NCI-H2107 (cell line): ENCODE measurements around the gene REN.

Experiments used
- DNase-seq: peaks from one replicate; lab custom pipeline; 2025; lab: John Stamatoyannopoulos, UW

The REN gene

DNA sequence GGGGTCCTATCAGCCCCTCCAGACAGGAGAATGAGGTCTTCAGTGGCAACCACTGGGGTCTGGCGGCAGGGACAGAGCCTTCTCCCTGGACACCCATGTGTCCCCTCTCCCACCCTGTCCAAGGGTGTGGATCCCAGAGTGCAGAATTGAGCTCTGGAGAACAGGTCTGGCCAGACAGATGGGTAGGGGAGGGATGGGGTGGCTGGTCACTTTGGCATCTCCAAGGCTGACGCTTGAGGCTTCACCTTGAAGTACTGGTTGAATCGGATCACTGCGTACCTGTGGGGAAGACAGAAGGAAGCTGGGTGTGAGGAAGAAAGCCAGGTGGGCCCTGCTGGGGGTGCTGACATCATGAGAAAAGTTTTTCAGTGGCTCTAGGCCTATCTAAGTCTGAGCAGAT lies 34.2 kb downstream of the REN start:
- DNase-seq = no peak

DNA sequence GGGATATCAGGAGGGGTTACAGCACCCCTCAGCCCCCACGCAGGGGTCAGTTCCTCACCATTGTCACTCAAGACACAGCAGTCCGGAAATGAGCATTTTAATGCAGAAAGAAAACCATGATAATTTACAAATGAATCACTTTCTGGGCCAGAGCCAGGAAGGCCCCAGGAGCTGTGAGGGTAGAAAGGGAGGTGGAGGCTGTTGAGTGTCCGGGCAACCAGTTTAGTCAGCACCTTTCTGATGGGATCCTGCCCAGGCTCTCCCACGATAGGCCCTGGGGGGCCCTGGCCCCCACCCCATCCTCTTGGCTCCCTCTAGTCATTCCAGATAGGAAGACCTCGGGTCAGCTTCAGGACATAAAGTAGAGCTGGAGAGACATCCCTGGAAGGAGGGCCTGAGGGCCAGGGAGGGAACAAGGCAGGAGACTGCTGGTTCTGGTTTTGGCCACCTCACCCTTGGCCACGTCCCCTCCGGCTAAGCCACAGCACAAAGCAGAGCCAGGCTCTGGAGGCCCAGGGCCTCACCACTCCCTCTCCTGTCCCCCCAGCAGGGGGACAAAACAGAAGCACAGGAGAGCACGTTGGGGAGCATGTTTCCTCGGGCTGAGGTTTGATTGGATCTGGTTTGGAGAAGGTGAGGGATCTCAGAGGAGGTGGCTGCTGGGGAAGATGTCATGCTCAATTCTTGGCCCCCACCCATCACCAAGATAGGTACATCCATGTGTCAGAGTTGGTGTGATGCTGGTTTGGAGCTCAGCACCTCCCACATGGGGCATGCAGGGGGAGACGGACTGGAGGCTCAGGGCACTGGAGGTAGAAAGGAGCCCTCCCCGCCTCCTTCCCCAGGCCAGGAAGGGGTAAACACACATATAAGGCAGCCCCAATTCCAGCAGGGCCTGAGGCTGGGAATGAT lies 34.9 kb downstream of the REN start:
- no peak for DNase-seq

DNA sequence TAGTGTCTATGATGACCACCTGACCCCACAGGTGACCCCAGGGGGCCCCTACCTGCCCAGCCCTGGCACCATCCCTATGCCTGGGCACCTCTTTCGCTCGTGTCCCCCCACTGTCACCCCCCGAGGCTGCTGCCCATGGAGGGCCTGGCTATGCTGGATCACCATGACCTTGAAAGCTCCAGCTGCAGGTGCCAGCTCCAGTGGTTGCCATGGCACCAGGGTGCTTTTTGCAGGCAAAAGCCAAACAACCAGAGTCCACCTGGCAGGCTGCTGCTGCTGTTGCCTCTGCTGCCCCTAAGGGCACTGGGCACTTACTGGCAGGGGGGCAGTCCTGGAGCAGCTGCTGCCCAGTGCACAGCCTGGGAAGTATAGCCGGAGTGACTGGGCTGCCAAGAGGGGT lies 36.0 kb downstream of the REN start:
- DNase-seq = no peak

- DNase-seq = peak; percentile 68
These were observed 36.9 kb downstream of the REN start for GRCh38 chr1:204128964-204129896.

DNA sequence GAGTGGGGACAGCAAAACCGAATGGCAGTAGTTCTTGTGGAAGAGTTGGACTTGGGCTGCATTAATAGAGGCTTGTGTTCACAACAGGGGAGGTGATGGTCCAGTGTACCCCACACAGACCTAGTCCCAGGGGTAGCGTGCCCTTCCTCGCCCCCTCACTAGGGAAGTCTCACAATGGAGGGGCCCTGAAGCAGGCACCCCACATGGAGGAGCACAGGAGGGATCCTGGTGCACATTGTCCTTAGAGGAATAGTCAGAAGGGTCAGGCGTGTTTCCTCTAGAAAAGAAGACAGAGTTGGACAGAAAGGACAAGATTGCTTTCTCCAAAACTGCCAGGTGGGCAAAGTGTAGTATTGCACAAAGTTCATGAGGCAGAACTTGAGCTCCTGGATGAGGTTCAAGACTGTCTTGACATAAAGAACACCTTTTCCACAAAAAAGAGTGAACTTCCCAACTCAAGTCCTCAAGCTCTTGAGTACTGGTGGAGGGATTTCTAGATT lies 37.6 kb downstream of the REN start:
- no peak for DNase-seq

- DNase-seq = peak; percentile 74
These were observed 38.4 kb downstream of the REN start for GRCh38 chr1:204127597-204128242.

DNA sequence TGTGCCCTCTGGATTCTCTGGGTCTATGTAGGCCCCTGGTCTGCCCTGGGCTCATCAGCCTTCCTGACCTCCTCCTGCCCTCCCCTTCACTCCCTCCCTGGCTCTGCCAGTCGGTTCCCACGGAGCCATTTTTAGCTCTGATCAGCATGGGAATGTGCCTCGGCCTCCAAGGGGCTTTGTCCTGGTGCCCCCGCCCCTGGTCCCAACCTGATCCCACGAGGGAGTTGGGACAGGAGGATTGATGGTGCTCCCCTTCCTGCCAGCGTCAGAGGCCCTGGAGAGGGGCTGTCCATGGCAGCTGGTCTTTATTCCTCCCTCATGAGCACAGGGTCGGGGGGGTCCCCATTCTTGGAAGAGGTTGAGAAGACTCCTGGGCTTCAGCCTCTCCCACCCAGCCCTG lies 39.2 kb downstream of the REN start:
- no peak for DNase-seq

GRCh38 chr1:204126386-204126785 lies 39.8 kb downstream of the REN start:
- DNase-seq = no peak

DNA sequence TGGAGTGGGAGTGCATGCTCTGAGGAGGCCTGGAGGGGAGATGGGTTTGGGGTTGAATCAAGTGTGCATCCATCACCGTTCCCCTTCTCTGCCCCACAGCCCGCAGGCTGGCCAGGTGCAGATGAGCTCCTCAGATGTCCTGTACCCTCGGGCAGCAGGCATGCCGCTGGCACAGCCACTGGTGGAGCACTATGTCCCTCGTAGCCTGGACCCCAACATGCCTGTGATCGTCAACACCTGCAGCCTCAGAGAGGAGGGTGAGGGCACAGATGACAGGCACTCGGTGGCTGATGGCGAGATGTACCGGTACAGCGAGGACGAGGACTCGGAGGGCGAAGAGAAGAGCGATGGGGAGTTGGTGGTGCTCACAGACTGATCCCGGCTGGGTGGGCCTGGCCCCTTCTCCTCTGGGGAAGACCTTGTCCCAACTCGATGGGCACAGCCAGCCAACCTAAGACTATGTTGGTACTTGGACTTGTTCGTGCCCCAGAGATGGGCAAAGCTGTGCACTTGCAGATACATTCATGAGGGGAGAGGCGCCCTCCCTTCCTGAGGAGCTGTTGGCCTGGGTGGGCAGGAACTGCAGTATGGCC lies 40.3 kb downstream of the REN start:
- DNase-seq = no peak

DNA sequence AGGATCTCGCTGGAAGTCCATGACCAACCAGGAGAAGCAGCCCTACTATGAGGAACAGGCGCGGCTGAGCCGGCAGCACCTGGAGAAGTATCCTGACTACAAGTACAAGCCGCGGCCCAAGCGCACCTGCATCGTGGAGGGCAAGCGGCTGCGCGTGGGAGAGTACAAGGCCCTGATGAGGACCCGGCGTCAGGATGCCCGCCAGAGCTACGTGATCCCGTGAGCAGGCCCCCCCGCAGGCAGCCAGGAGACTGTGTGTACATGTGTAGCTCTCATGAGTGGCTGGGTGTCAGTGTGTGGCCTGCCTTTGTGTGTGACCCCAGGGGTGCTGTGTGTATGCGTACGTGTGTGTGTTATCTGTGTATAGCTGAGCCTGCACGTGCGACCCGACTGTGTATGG lies 41.5 kb downstream of the REN start:
- DNase-seq = no peak

DNA sequence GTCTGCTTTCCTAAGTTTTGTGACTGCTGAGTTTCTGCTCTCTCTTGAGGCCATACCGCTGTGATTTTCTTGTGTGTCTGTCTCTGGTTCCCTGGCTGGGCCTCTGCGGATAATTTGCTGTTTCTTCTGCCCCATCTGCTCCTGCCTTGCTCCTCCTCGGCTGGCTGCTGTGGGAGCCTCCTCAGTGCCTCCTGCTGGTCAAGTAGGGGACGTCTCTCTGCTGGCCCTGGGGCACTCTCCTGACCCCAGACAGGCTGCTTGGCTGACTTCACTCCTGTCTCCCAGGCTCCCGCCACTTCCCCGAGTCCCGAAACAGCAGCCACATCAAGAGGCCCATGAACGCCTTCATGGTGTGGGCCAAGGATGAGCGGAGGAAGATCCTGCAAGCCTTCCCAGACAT lies 42.8 kb downstream of the REN start:
- no peak for DNase-seq

- DNase-seq = no peak
These were observed 44.1 kb downstream of the REN start for GRCh38 chr1:204121840-204122555.

DNA sequence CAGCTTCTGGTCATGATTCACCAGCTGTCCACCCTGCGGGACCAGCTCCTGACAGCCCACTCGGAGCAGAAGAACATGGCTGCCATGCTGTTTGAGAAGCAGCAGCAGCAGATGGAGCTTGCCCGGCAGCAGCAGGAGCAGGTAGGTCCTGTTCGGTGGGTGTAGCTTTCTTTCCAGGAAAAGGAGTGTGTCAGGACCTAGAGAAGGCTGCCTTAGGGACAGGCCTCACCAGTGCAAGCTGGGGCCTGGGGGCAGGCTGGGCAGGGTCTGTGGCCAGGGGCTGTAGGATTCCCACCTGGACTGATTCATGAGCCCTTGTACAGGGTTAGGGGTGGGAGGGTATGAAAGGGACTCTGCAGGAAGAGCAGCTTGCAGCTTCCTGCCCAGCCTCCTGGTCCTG lies 49.6 kb downstream of the REN start:
- no peak for DNase-seq

- no peak for DNase-seq
These were observed 51.0 kb downstream of the REN start for GRCh38 chr1:204115116-204115515.

DNA sequence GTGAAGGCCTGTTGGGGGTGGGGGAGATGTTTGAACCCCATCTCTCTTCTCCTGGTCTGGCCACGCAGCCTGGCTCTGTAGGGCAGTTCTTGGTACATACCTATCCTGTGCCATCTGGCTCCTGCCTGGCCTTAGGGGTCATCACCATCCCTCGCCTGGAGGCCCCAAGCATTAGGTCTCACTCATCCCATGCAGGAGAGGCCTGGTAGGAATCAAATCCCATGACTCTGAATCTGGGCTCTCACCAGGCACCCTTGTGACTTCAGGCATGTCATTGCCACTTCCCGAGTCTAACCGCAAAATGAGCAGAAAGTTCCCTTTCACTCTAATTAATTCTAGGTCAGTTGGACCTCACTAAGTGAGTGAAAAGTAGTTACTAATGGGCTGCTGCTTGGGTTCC lies 51.5 kb downstream of the REN start:
- no peak for DNase-seq

GRCh38 chr1:204113896-204114295 lies 52.2 kb downstream of the REN start:
- no peak for DNase-seq

- DNase-seq = no peak
These were observed 53.0 kb downstream of the REN start for GRCh38 chr1:204112876-204113730.

- no peak for DNase-seq
These were observed 55.1 kb downstream of the REN start for GRCh38 chr1:204110894-204111633.

GRCh38 chr1:204108312-204109141 lies 57.6 kb downstream of the REN start:
- DNase-seq = peak; percentile 55
